HG03103 (cell line): ENCODE results near the gene NCK2.

Experiments used
- ATAC-seq: cut with Tn5 transposase; IDR thresholded peaks from one replicate; pipeline ENCODE4 v1.9.1; 2021; ENCODE audit warnings: low read depth; ENCODE audit not compliant: unreplicated experiment

The NCK2 gene

GRCh38 chr2:105866216-105867185 lies 121.8 kb downstream of the NCK2 start:
- no peak for ATAC-seq

- no peak for ATAC-seq
These were observed 122.9 kb downstream of the NCK2 start for GRCh38 chr2:105867587-105867986.

- ATAC-seq = no peak
These were observed 123.3 kb downstream of the NCK2 start for GRCh38 chr2:105868060-105868459.

- ATAC-seq = no peak
These were observed 124.6 kb downstream of the NCK2 start for GRCh38 chr2:105869341-105869740.

- no peak for ATAC-seq
These were observed 125.3 kb downstream of the NCK2 start for GRCh38 chr2:105870062-105870461.

- no peak for ATAC-seq
These were observed 126.1 kb downstream of the NCK2 start for GRCh38 chr2:105870858-105871257.

GRCh38 chr2:105872142-105872728 lies 127.5 kb downstream of the NCK2 start:
- ATAC-seq = no peak

- no peak for ATAC-seq
These were observed 128.1 kb downstream of the NCK2 start for GRCh38 chr2:105872830-105873229.

- peak; percentile 3 for ATAC-seq
These were observed 128.6 kb downstream of the NCK2 start for GRCh38 chr2:105873281-105873680.

- ATAC-seq = peak; percentile 86
These were observed 129.0 kb downstream of the NCK2 start for GRCh38 chr2:105873721-105874120.

GRCh38 chr2:105874466-105874865 lies 129.8 kb downstream of the NCK2 start:
- no peak for ATAC-seq

- ATAC-seq = no peak
These were observed 130.5 kb downstream of the NCK2 start for GRCh38 chr2:105875241-105875640.

- no peak for ATAC-seq
These were observed 131.5 kb downstream of the NCK2 start for GRCh38 chr2:105876191-105876590.

- no peak for ATAC-seq
These were observed 133.2 kb downstream of the NCK2 start for GRCh38 chr2:105877945-105878344.

- ATAC-seq = no peak
These were observed 134.5 kb downstream of the NCK2 start for GRCh38 chr2:105879106-105879802.

GRCh38 chr2:105879803-105880300 lies 135.1 kb downstream of the NCK2 start:
- no peak for ATAC-seq

GRCh38 chr2:105880637-105881036 lies 135.9 kb downstream of the NCK2 start:
- no peak for ATAC-seq

GRCh38 chr2:105881286-105882136 lies 136.8 kb downstream of the NCK2 start:
- no peak for ATAC-seq

GRCh38 chr2:105882341-105882740 lies 137.6 kb downstream of the NCK2 start:
- ATAC-seq = no peak

GRCh38 chr2:105882920-105883435 lies 138.3 kb downstream of the NCK2 start:
- no peak for ATAC-seq
